Left kidney (tissue), 2 donors: ENCODE results near the gene ABCC10. TPM values are rescaled to one million over a fixed set of nuclear protein-coding genes. Genes with fewer than 3 reads are reported as not detected.
A peak's percentile ranks its signal among the peaks of the same experiment; 100 is the strongest.
"Not testable (repeated sequence)": the region's sequence is repeated elsewhere in the genome, so short reads cannot be mapped to it uniquely, and the experiment has no call there.

Source experiments
- DNase-seq: peaks from one replicate; pipeline ENCODE4 v3.0.0-alpha.2; 2013
- polyA plus RNA-seq: library from polyadenylated mRNA; unstranded; fragments of 120-200 nt; gene quantifications from one replicate; pipeline ENCODE4 v1.2.1, GENCODE V29; 2013; ENCODE audit not compliant: insufficient read length

The ABCC10 gene
- polyA plus RNA-seq, 1 donor = 28.9 TPM

- no peak for DNase-seq
These were observed 18.2 kb downstream of the ABCC10 start for GRCh38 chr6:43445576-43445975.

DNA sequence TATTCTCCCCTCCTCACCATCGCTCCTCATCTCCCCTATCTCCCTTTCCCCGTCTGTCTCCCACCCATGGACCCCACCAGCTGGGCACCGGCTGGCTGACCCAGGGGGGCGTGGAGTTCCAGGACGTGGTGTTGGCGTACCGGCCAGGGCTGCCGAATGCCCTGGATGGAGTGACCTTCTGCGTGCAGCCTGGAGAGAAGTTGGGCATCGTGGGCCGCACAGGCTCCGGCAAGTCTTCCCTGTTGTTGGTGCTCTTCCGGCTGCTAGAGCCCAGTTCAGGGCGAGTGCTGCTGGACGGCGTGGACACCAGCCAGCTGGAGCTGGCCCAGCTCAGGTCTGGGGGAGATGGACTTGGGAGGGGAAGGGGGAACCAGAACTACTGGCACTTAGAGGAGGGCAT lies 20.3 kb downstream of the ABCC10 start:
- DNase-seq = no peak

DNA sequence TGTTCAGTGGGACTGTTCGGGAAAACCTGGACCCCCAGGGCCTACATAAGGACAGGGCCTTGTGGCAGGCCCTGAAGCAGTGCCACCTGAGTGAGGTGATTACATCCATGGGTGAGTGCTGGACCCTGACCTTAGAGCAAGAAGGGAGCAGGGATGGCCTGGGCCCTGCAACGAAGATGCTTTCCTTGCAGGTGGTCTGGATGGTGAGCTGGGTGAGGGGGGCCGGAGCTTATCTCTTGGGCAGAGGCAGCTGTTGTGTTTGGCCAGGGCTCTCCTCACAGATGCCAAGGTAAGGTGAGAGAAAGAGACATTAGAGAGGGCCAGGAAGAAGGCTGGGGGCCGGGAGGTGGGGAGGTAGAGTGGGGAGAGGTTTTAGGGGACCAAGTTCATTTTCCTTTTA lies 21.6 kb downstream of the ABCC10 start:
- DNase-seq = no peak

DNA sequence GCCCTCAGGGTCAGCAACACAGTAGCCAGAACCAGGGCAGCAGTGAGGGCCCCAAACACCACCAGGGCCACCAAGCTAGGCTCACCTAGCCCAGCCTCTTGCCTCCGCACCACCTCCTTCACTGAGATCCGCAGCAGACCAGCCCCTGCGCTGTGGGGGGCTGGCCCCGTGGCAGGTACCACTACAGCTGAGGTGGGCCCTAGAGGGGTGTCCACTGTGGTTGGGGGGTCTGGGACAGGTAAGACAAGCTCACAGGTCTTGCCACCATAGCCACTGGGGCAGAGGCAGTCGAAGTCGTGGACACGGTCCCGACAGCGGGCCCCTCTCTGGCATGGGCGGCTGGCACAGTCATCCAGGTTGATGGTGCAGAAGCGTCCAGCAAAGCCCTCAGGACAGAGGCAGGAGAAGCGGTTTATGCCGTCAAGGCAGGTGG lies 23.4 kb downstream of the ABCC10 start:
- DNase-seq = no peak

DNA sequence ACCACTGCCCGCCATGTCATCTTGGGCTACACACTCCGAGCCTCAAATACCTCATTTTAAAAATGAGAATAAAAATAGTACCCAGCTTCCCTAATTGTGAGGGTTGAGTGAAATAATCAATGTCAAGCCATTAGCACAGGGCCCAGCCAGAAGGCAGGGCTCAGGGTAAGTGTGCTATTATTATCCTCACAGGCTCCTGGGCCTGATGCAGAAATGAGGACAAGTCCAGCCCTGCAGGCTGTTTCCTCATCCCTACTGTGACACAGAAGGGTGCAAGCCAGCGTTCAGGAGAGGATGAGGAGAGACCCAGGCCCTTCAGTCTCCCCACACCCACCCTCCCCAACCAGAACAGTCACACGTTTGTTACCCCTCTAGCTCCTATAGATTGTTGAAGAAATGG lies 24.0 kb downstream of the ABCC10 start:
- no peak for DNase-seq

DNA sequence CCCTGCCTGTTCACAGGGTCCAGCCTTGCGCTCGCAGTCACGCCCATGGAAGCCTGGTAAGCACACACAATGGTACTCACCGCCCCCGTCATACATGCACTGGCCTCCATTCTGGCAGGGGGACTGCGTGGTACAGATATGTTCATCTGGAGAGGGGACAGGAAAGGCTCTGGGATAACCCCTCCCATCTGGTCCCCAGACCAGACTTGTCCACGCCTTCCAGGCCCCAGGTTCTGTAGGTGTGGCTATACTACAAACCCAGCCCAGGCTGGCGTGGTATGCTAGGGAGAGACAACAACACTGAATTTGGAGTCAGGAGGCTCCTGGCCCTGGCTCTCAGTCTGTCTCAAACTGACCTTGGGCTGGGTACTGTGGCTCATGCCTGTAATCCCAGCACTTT lies 24.6 kb downstream of the ABCC10 start:
- no peak for DNase-seq

DNA sequence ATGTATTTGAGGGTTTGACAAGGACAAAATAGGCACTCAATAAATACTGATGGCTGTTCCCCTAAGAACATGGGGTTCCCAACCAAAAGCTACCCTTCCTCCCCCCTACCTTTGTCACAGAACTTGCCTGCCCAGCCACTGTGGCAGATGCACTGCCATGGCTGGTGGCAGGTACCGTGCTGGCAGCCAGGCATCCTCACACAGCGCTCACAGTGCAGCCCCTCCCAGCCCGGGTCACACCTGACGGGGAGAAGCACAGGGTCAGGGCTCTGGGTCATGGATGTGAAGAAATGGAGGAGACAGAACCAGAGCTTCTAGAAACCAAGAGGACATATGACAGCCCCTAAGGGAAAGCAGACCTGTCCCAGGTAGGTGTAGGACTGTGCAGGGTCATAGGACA lies 25.6 kb downstream of the ABCC10 start:
- DNase-seq = no peak

DNA sequence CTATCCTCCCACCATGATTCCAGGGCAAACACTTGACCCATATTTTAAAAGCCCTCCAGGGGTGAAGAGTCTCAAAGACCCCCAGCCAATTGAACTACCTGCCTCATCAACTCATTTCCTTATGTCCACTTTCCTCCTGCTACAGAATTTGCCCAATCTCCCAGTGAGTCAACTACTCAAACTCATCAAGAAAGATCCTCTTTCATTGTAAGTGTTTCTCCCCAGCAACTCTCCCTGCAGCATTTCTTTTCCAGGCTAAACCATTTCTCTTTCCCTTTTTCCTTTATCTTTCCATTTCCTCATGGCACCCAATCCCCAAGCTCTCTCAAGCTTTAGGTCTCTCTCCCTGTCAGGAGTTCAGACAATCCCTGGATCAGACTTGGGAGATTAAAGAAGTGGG lies 26.5 kb downstream of the ABCC10 start:
- DNase-seq = no peak

GRCh38 chr6:43454290-43454695 lies 27.0 kb downstream of the ABCC10 start:
- no peak for DNase-seq

DNA sequence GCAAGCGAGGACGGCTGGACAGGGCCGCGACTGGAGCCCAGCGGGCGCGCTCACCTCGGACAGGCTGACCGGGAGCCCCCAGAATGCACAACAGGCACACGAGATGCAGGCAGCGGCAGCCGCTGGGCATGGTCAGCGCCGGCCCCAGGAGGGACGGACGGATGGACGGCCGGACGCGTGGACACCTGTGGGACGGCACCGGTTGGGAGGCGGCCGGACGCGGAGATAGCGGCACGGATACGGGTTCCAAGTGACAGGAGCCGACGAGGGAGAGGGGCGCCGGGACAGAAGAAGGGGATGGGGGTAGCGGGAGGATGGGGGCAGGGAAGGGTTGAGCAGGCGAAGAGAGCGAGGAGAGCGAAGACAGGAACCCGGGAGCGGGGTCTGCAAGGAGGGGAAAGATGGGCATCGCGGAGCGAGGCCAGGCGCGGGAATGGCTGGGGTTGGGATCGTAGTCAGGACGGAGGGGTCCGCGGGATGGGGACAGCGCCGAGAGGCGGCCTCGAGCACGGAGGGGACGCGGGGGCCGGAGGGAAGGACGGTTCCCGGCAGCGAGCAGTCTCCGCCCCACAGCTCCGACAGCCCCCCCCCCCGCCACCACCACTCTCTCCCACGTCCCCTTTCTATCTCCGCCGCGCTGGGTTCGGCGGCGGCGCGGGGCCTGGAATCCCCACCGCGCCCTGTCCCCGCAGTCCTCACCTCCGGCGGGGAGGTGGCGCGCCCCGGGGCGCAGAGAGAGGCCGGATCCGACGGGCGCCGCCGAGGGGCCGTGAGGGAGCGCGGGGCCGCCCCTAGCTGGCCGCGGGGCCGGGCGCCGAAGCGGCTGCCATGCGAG lies 27.6 kb downstream of the ABCC10 start:
- DNase-seq = peak; percentile 66

- no peak for DNase-seq
These were observed 28.4 kb downstream of the ABCC10 start, which contains the start of gene DLK2 for GRCh38 chr6:43455531-43456428. TSS of gene DLK2 (minus strand) at chr6:43455548. CDS start at chr6:43454825, 723 bp downstream.

DNA sequence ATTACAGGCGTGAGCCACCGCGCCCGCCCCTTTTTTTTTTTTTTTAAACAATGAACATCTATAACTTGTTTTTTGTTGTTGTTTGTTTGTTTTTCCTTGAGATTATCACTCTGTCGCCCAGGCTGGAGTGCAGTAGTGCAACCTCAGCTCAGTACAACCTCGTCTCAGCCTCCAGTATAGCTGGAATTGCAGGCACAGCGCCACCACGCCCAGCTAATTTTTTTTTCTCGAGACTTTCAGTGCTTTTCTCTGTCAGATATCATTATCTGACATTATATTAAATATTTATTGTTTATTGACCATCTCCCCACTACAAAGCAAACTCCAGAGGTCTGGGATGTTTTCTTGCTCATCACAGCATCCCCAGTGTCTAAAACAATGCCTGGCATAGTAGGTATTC lies 30.3 kb downstream of the ABCC10 start:
- DNase-seq = no peak

DNA sequence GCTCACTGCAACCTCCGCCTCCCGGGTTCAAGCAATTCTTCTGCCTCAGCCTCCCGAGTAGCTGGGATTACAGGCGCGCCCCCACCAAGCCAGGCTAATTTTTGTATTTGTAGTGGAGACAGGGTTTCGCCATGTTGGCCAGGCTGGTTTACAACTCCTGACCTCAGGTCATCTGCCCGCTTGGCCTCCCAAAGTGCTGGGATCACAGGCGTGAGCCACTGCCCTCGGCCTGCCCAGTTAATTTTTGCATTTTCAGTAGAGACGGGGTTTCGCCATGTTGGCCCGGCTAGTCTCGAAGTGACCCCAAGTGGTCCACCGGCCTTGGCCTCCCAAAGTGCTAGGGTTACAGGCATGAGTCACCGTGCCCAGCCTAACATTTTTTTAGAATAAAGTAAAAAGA lies 30.8 kb downstream of the ABCC10 start:
- DNase-seq = not testable (repeated sequence)

DNA sequence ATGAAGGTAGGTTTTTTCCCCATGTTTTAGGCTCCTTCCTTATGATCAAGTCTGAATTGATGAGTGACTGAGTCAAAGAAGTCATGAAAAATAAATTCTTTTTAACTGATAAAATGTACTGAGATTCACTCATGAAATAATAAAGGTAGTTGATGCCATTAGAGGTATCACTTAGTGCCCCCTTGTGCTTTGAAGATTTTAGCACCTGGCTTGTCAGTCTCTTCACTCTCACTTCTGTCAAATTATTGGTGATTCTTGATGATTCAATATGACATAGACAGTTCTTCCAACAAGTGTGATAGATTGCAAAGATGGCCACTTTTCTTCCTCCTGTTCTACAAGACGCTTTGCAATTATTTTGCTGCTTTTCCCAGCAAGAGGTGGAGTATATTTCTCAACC lies 32.2 kb downstream of the ABCC10 start:
- no peak for DNase-seq

DNA sequence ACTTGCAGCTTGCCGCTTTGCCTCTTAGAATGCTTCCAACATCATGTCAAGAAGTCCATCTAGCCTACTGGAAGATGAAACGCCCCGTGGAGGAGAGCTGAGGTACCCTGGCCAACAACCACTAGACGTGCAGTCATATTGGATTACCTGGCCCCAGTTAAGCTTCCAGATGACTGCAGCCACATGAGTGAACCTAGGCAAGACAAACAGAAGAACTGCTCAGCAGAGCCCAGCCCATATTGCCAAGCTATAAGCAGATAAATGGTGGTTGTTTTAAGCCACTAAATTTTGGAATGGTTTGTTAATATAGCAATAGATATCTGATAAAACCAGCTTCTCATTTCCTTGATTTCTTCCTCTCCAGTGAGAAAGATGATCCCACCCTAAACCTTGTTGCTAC lies 32.7 kb downstream of the ABCC10 start:
- no peak for DNase-seq

DNA sequence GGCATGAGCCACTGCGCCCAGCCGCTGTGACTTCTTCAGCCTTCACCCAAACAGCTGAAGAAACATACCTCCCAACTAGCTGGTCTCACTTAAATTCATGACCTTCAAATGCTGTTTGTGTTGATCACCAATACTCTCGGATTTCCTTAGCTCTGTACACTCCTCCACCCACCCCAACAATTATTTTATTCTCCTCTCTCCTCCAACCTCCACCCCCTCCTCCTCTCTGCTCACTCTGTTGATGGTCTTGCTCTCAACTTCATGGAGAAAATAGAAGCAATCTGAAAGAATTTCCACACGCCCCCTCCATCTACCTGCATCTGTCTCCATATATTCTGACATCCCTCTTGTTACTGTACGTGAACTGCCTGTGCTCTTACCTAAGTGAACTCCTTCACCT lies 34.6 kb downstream of the ABCC10 start:
- no peak for DNase-seq

DNA sequence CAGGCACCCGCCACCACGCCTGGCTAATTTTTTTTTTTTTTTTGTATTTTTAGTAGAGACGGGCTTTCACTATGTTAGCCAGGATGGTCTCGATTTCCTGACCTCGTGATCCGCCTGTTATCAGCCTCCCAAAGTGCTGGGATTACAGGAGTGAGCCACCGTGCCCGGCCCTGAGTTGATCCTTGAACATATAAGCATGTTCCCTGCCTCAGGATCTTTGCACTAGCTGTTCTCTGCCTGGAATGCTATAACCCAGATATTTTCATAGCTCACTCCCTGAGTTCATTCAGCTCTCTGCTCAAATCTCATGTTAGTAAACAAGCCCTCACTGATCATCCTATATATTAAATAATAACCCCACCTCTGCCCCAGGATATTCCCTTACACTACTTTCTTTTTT lies 37.0 kb downstream of the ABCC10 start:
- DNase-seq = no peak

- no peak for DNase-seq
These were observed 38.6 kb downstream of the ABCC10 start for GRCh38 chr6:43465948-43466347.

DNA sequence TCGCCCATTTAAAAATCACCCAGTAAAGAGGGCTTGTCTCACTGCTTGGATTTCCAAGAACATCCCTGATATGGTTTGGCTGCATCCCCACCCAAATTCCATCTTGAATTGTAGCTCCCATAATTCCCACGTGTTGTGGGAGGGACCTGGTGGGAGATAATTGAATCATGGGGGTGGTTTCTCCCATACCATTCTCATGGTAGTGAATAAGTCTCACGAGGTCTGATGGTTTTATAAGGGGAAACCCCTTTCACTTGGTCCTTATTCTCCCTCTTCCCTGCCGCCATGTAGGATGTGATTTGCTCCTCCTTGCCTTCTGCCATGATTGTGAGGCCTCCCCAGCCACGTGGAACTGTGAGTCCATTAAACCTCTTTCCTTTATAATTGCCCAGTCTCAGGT lies 39.9 kb downstream of the ABCC10 start:
- DNase-seq = not testable (repeated sequence)

DNA sequence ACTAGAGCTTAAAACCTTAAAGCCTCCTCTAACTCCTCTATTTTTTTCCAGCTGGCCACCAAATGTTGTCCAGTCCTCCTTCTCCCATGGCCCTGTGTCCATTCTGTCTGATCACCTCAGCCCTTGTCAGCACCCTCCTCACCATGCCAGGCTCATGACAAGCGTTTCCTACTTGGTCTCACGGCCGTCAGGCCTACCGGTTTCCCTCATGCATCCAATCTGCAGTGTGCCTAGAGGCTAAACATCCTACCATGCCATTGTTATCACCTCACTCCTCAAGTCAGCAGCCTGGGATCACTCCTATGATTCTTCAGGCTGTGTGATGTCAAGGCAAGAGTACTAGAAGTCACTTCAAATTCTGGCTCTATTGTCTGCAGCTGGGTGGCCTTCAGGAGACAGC lies 40.4 kb downstream of the ABCC10 start:
- no peak for DNase-seq

DNA sequence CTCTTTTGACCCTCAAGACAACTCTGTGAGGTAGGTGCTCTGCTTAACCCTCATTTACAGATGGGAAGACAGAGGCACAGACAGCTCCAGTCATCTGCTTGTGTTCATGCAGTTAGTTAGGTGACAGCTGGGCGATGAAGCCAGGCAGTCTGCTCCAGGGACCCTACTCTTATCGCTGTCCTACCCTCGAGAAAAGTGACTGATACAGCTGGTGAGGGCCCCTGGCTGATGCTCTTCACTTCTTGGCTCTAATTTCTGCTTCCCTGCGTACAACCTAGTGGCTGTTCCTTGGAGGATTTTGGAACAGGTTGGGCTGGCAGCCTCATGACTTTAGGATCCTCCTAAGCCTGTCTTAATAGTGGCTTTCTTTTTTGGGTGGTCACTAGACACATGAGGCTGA lies 40.9 kb downstream of the ABCC10 start:
- DNase-seq = no peak

DNA sequence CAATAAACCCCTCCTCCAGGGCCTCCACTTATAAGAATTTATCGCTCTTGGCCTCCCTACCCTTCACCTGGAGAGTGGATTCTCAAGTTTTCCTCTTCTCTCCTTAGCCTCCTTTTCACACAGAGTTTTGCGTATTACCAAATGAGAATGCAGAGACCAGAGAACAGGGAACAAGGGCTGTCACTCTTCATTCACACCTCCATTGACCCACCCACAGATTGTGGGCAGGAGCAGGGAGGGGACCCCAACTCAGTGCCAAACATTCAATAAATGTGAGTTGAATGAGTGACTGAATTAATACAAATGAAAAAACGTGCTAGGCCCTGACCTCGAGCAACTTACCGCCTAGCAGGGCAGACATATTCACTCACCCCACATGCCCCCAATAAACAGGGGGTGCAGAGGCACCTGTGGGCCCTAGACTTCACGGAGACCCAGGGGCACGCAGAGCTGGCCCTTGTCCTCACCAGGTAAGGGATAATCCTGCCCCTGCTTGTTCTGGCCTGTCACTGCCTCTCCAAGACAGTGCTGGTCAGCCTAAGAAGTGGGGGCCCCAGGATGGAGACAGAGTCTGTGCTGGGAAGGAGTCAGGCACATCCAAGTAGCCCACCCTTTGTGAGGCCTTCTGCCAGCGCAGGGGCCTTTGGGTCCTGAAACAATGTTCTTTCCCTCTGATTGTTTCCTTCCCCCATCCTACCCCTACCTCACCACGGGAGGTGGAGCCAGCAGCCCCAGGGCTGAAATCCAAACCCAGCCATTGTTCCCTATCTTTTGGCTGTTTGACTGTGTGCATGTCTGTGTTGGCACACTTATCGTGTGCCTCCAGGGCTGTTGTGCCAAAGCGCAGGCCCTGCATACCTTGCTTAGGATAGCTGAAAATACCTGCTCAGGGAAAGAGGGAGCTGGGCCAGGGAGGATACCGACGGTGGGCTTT lies 41.7 kb downstream of the ABCC10 start:
- DNase-seq = no peak
